ENCODE data around the gene SUCLG2.

SUCLG2 gene

GRCh38 chr3:67635257-67635656, 19.2 kb downstream of the SUCLG2 start:
- peaks cover 3% of the 10 kb centered on the region; the same call in 1 of the 2 replicates for H3K4me1 ChIP-seq (ENCODE audit: insufficient read depth, low read length)
- H3K27me3 ChIP-seq (ENCODE audit: insufficient read depth, low read length), result no peaks in the 10 kb centered on the region
- H3K4me3 ChIP-seq (ENCODE audit: low read length), result no peak overlapping the region
- no peak overlapping the region for H3K27ac ChIP-seq (ENCODE audit: low read length)
- H3K9me3 ChIP-seq (ENCODE audit: insufficient read depth, low read depth, low read length), result no peaks in the 10 kb centered on the region
- peaks cover 15% of the 10 kb centered on the region; the same call in 1 of the 2 replicates for H3K36me3 ChIP-seq (ENCODE audit: insufficient read depth, low read depth, low read length)
- H3K9ac ChIP-seq (ENCODE audit: low read depth, low read length), result no peak overlapping the region

- Histone ChIP-seq H3K4me1 (ENCODE audit: insufficient read depth, low read length) (peaks cover 15% of the 10 kb centered on the region), H3K9me3 (ENCODE audit: insufficient read depth, low read depth, low read length) (no peaks in the 10 kb centered on the region), H3K9ac (ENCODE audit: low read depth, low read length) (no peak overlapping the region), H3K27me3 (ENCODE audit: insufficient read depth, low read length) (no peaks in the 10 kb centered on the region), H3K4me3 (ENCODE audit: low read length) (no peak overlapping the region), H3K27ac (ENCODE audit: low read length) (no peak overlapping the region), H3K36me3 (ENCODE audit: insufficient read depth, low read depth, low read length) (peaks cover 7% of the 10 kb centered on the region; the same call in 1 of the 2 replicates)
Measured at GRCh38 chr3:67630666-67631362, 23.6 kb downstream of the SUCLG2 start.

- Histone ChIP-seq H3K27me3 (ENCODE audit: insufficient read depth, low read length) (no peaks in the 10 kb centered on the region), H3K4me1 (ENCODE audit: insufficient read depth, low read length) (peaks cover 13% of the 10 kb centered on the region), H3K9me3 (ENCODE audit: insufficient read depth, low read depth, low read length) (no peaks in the 10 kb centered on the region), H3K36me3 (ENCODE audit: insufficient read depth, low read depth, low read length) (0 out of 2 replicates have a peak, but pooled peaks cover 4% of the 10 kb centered on the region), H3K9ac (ENCODE audit: low read depth, low read length) (no peak overlapping the region), H3K27ac (ENCODE audit: low read length) (no peak overlapping the region), H3K4me3 (ENCODE audit: low read length) (no peak overlapping the region)
Measured at GRCh38 chr3:67624687-67625086, 29.7 kb downstream of the SUCLG2 start.

- Histone ChIP-seq H3K9me3 (ENCODE audit: insufficient read depth, low read depth, low read length) (no peaks in the 10 kb centered on the region), H3K27ac (ENCODE audit: low read length) (no peak overlapping the region), H3K4me1 (ENCODE audit: insufficient read depth, low read length) (peaks cover 13% of the 10 kb centered on the region; the same call in 1 of the 2 replicates), H3K36me3 (ENCODE audit: insufficient read depth, low read depth, low read length) (0 out of 2 replicates have a peak, but pooled peaks cover 4% of the 10 kb centered on the region), H3K9ac (ENCODE audit: low read depth, low read length) (no peak overlapping the region), H3K4me3 (ENCODE audit: low read length) (no peak overlapping the region), H3K27me3 (ENCODE audit: insufficient read depth, low read length) (no peaks in the 10 kb centered on the region)
Measured at GRCh38 chr3:67624078-67624477, 30.3 kb downstream of the SUCLG2 start.

GRCh38 chr3:67622652-67623051, 31.8 kb downstream of the SUCLG2 start:
- 0 out of 2 replicates have a peak, but pooled peaks cover 4% of the 10 kb centered on the region for H3K36me3 ChIP-seq (ENCODE audit: insufficient read depth, low read depth, low read length)
- no peak overlapping the region for H3K9ac ChIP-seq (ENCODE audit: low read depth, low read length)
- no peak overlapping the region for H3K27ac ChIP-seq (ENCODE audit: low read length)
- no peak overlapping the region for H3K4me3 ChIP-seq (ENCODE audit: low read length)
- H3K4me1 ChIP-seq (ENCODE audit: insufficient read depth, low read length), result peaks cover 11% of the 10 kb centered on the region; the same call in 1 of the 2 replicates
- H3K27me3 ChIP-seq (ENCODE audit: insufficient read depth, low read length), result no peaks in the 10 kb centered on the region
- H3K9me3 ChIP-seq (ENCODE audit: insufficient read depth, low read depth, low read length), result no peaks in the 10 kb centered on the region

GRCh38 chr3:67620869-67621268, 33.5 kb downstream of the SUCLG2 start:
- Histone ChIP-seq H3K4me1 (ENCODE audit: insufficient read depth, low read length) (peaks cover 11% of the 10 kb centered on the region; the same call in 1 of the 2 replicates), H3K27me3 (ENCODE audit: insufficient read depth, low read length) (no peaks in the 10 kb centered on the region), H3K36me3 (ENCODE audit: insufficient read depth, low read depth, low read length) (peaks cover 11% of the 10 kb centered on the region; the same call in 1 of the 2 replicates), H3K9ac (ENCODE audit: low read depth, low read length) (no peak overlapping the region), H3K27ac (ENCODE audit: low read length) (no peak overlapping the region), H3K4me3 (ENCODE audit: low read length) (no peak overlapping the region), H3K9me3 (ENCODE audit: insufficient read depth, low read depth, low read length) (no peaks in the 10 kb centered on the region)

GRCh38 chr3:67619991-67620390, 34.4 kb downstream of the SUCLG2 start:
- H3K27me3 ChIP-seq (ENCODE audit: insufficient read depth, low read length), result no peaks in the 10 kb centered on the region
- H3K4me3 ChIP-seq (ENCODE audit: low read length), result no peak overlapping the region
- H3K9ac ChIP-seq (ENCODE audit: low read depth, low read length), result no peak overlapping the region
- H3K36me3 ChIP-seq (ENCODE audit: insufficient read depth, low read depth, low read length), result peaks cover 7% of the 10 kb centered on the region; the same call in 1 of the 2 replicates
- H3K27ac ChIP-seq (ENCODE audit: low read length), result no peak overlapping the region
- peaks cover 11% of the 10 kb centered on the region; the same call in 1 of the 2 replicates for H3K4me1 ChIP-seq (ENCODE audit: insufficient read depth, low read length)
- no peaks in the 10 kb centered on the region for H3K9me3 ChIP-seq (ENCODE audit: insufficient read depth, low read depth, low read length)

- no peaks in the 10 kb centered on the region for H3K9me3 ChIP-seq (ENCODE audit: insufficient read depth, low read depth, low read length)
- no peak overlapping the region for H3K27ac ChIP-seq (ENCODE audit: low read length)
- no peaks in the 10 kb centered on the region for H3K27me3 ChIP-seq (ENCODE audit: insufficient read depth, low read length)
- H3K4me1 ChIP-seq (ENCODE audit: insufficient read depth, low read length), result peaks cover 14% of the 10 kb centered on the region; the same call in 1 of the 2 replicates
- H3K4me3 ChIP-seq (ENCODE audit: low read length), result no peak overlapping the region
- H3K36me3 ChIP-seq (ENCODE audit: insufficient read depth, low read depth, low read length), result peaks cover 7% of the 10 kb centered on the region
- H3K9ac ChIP-seq (ENCODE audit: low read depth, low read length), result no peak overlapping the region
Measured at GRCh38 chr3:67617518-67617917, 36.9 kb downstream of the SUCLG2 start.

GRCh38 chr3:67616046-67616445, 38.4 kb downstream of the SUCLG2 start:
- Histone ChIP-seq H3K27ac (ENCODE audit: low read length) (no peak overlapping the region), H3K27me3 (ENCODE audit: insufficient read depth, low read length) (no peaks in the 10 kb centered on the region), H3K4me3 (ENCODE audit: low read length) (no peak overlapping the region), H3K4me1 (ENCODE audit: insufficient read depth, low read length) (peaks cover 14% of the 10 kb centered on the region; the same call in 1 of the 2 replicates), H3K9ac (ENCODE audit: low read depth, low read length) (no peak overlapping the region), H3K9me3 (ENCODE audit: insufficient read depth, low read depth, low read length) (no peaks in the 10 kb centered on the region), H3K36me3 (ENCODE audit: insufficient read depth, low read depth, low read length) (peaks cover 7% of the 10 kb centered on the region)

- Histone ChIP-seq H3K4me3 (ENCODE audit: low read length) (no peak overlapping the region), H3K36me3 (ENCODE audit: insufficient read depth, low read depth, low read length) (peaks cover 14% of the 10 kb centered on the region), H3K4me1 (ENCODE audit: insufficient read depth, low read length) (peaks cover 5% of the 10 kb centered on the region; the same call in 1 of the 2 replicates), H3K27ac (ENCODE audit: low read length) (no peak overlapping the region), H3K9ac (ENCODE audit: low read depth, low read length) (no peak overlapping the region), H3K27me3 (ENCODE audit: insufficient read depth, low read length) (no peaks in the 10 kb centered on the region), H3K9me3 (ENCODE audit: insufficient read depth, low read depth, low read length) (no peaks in the 10 kb centered on the region)
Measured at GRCh38 chr3:67614195-67614594, 40.2 kb downstream of the SUCLG2 start.

- H3K4me1 ChIP-seq (ENCODE audit: insufficient read depth, low read length), result peaks cover 3% of the 10 kb centered on the region; the same call in 1 of the 2 replicates
- no peak overlapping the region for H3K27ac ChIP-seq (ENCODE audit: low read length)
- H3K9me3 ChIP-seq (ENCODE audit: insufficient read depth, low read depth, low read length), result no peaks in the 10 kb centered on the region
- H3K9ac ChIP-seq (ENCODE audit: low read depth, low read length), result no peak overlapping the region
- H3K36me3 ChIP-seq (ENCODE audit: insufficient read depth, low read depth, low read length), result peaks cover 40% of the 10 kb centered on the region
- H3K27me3 ChIP-seq (ENCODE audit: insufficient read depth, low read length), result no peaks in the 10 kb centered on the region
- H3K4me3 ChIP-seq (ENCODE audit: low read length), result no peak overlapping the region
Measured at GRCh38 chr3:67610458-67610857, 44.0 kb downstream of the SUCLG2 start.

GRCh38 chr3:67609709-67610108, 44.7 kb downstream of the SUCLG2 start:
- Histone ChIP-seq H3K27ac (ENCODE audit: low read length) (no peak overlapping the region), H3K9ac (ENCODE audit: low read depth, low read length) (no peak overlapping the region), H3K4me1 (ENCODE audit: insufficient read depth, low read length) (peaks cover 3% of the 10 kb centered on the region; the same call in 1 of the 2 replicates), H3K4me3 (ENCODE audit: low read length) (no peak overlapping the region), H3K36me3 (ENCODE audit: insufficient read depth, low read depth, low read length) (peaks cover 40% of the 10 kb centered on the region), H3K9me3 (ENCODE audit: insufficient read depth, low read depth, low read length) (no peaks in the 10 kb centered on the region), H3K27me3 (ENCODE audit: insufficient read depth, low read length) (no peaks in the 10 kb centered on the region)

Measured in iPS-20b (cell line).